Measurements from ENCODE around the gene COL4A1.

DNA sequence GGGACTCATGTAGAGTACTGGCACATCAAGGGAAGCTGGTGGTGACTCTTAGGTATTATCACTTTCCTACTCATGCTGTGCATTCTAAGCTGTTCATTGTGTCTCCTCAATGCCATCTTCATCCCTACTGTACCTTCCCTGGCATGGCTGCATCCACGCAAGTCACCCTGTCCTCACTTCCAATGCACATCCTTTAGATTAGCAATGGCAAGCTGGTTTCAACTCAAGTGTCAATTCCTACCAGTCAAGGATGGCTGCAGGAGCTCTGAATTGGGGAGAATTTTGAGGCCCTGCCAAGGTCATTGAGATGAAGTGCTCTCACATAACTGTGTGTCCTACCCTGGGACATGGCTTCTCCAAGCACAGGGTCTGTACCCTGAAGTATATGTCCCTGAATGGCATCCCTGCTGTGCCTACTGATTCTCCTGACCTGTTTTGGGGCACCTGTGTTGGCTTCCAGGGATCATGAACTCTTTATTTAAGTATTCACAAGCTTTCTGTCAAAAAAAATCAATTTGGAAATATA is 24.6 kb downstream of the COL4A1 start:
- TF ChIP-seq, protein P1, sequence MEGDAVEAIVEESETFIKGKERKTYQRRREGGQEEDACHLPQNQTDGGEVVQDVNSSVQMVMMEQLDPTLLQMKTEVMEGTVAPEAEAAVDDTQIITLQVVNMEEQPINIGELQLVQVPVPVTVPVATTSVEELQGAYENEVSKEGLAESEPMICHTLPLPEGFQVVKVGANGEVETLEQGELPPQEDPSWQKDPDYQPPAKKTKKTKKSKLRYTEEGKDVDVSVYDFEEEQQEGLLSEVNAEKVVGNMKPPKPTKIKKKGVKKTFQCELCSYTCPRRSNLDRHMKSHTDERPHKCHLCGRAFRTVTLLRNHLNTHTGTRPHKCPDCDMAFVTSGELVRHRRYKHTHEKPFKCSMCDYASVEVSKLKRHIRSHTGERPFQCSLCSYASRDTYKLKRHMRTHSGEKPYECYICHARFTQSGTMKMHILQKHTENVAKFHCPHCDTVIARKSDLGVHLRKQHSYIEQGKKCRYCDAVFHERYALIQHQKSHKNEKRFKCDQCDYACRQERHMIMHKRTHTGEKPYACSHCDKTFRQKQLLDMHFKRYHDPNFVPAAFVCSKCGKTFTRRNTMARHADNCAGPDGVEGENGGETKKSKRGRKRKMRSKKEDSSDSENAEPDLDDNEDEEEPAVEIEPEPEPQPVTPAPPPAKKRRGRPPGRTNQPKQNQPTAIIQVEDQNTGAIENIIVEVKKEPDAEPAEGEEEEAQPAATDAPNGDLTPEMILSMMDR (IDR thresholded peaks at IDR 0.05; ENCODE audit: insufficient read depth, low read length), result no peak
- no peak for TF ChIP-seq POLR2AphosphoS5 (IDR thresholded peaks at IDR 0.05; ENCODE audit: low read depth)
- TF ChIP-seq, protein P2, sequence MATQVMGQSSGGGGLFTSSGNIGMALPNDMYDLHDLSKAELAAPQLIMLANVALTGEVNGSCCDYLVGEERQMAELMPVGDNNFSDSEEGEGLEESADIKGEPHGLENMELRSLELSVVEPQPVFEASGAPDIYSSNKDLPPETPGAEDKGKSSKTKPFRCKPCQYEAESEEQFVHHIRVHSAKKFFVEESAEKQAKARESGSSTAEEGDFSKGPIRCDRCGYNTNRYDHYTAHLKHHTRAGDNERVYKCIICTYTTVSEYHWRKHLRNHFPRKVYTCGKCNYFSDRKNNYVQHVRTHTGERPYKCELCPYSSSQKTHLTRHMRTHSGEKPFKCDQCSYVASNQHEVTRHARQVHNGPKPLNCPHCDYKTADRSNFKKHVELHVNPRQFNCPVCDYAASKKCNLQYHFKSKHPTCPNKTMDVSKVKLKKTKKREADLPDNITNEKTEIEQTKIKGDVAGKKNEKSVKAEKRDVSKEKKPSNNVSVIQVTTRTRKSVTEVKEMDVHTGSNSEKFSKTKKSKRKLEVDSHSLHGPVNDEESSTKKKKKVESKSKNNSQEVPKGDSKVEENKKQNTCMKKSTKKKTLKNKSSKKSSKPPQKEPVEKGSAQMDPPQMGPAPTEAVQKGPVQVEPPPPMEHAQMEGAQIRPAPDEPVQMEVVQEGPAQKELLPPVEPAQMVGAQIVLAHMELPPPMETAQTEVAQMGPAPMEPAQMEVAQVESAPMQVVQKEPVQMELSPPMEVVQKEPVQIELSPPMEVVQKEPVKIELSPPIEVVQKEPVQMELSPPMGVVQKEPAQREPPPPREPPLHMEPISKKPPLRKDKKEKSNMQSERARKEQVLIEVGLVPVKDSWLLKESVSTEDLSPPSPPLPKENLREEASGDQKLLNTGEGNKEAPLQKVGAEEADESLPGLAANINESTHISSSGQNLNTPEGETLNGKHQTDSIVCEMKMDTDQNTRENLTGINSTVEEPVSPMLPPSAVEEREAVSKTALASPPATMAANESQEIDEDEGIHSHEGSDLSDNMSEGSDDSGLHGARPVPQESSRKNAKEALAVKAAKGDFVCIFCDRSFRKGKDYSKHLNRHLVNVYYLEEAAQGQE (IDR thresholded peaks at IDR 0.05; ENCODE audit: insufficient replicate concordance, low read depth), result no peak
- TF ChIP-seq SPI1 (IDR thresholded peaks at IDR 0.05; ENCODE audit: borderline replicate concordance, low read depth), result no peak
- TF ChIP-seq GABPA (IDR thresholded peaks at IDR 0.05; ENCODE audit: low read depth), result no peak
